Activated CD8-positive, alpha-beta T cell treated with anti-CD3 and anti-CD28 coated beads for 36 hours (primary cell): Measurements from ENCODE around the gene CLDN14. TPM values are rescaled to one million over a fixed set of nuclear protein-coding genes. Genes with fewer than 3 reads are reported as not detected.

Experiments used
- ATAC-seq: fragments of 200-7000 bp; cut with Tn5 transposase; one replicate; pipeline ENCODE4 v1.10.0; 2021; ENCODE audit warnings: mild to moderate bottlenecking, moderate library complexity
- CTCF ChIA-PET: fragments of 350-600 bp; sonication (Branson Sonifier 250); formaldehyde crosslinking; loops from one replicate; lab custom pipeline; 2021; ENCODE audit warnings: antibody characterized with exemption; lab: Charles Lee
- POLR2A ChIA-PET: fragments of 350-600 bp; sonication (Branson Sonifier 250); formaldehyde crosslinking; loops from one replicate; lab custom pipeline; 2021; ENCODE audit warnings: antibody characterized with exemption; lab: Charles Lee
- DNase-seq: peaks from one replicate; pipeline ENCODE4 v3.0.0-alpha.2; 2020
- H3K27ac Mint-ChIP-seq: one replicate; pipeline ENCODE4 v1.8.0; 2021; ENCODE audit warnings: mild to moderate bottlenecking, mixed read lengths
- H3K27me3 Mint-ChIP-seq: one replicate; pipeline ENCODE4 v1.8.0; 2021; ENCODE audit warnings: mixed read lengths
- H3K36me3 Mint-ChIP-seq: one replicate; pipeline ENCODE4 v1.8.0; 2021; ENCODE audit warnings: low read depth, mixed read lengths
- H3K4me1 Mint-ChIP-seq: one replicate; pipeline ENCODE4 v1.8.0; 2021; ENCODE audit warnings: low read depth, mixed read lengths
- H3K4me3 Mint-ChIP-seq: one replicate; pipeline ENCODE4 v1.8.0; 2021; ENCODE audit warnings: mild to moderate bottlenecking, moderate library complexity, mixed read lengths
- H3K9me3 Mint-ChIP-seq: one replicate; pipeline ENCODE4 v1.8.0; 2021; ENCODE audit warnings: mixed read lengths
- intact Hi-C: fragments of 100-400 bp; cut with micrococcal nuclease; formaldehyde crosslinking; loops from one replicate; pipeline ENCODE4 v1.10.0; 2022
- total RNA-seq, 2 experiments: library from RNA; stranded (reverse); gene quantifications; one replicate each; pipeline ENCODE4 v1.2.3, GENCODE V29; 2021
- TF ChIP-seq, protein P1 (sequence below): fragments of 200-600 bp; IDR thresholded peaks from one replicate; pipeline ENCODE4 v1.8.0; 2022; ENCODE audit warnings: antibody characterized with exemption, mild to moderate bottlenecking

CLDN14 gene
- total RNA-seq, 2 experiments from 2014 or later, result not detected

DNA sequence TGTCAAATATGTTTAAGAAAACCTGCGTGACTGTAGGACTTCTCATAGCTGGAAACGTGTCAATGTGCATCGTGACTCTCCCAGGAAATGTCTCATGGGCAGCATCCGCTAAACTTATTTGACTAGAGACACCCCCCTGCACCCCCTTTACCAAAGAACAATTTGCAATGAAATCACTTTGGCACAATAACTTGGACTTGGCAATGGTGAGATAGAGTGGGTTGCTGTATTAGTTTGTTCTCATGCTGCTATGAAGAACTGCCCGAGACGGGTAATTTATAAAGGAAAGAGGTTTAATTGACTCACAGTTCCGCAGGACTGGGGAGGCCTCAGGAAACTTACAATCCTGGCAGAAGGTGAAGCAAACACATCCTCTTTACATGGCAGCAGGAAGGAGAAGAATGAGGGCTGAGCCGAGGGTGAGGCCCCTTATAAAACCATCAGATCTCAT lies 13.8 kb downstream of the CLDN14 start:
- TF ChIP-seq, protein P1, sequence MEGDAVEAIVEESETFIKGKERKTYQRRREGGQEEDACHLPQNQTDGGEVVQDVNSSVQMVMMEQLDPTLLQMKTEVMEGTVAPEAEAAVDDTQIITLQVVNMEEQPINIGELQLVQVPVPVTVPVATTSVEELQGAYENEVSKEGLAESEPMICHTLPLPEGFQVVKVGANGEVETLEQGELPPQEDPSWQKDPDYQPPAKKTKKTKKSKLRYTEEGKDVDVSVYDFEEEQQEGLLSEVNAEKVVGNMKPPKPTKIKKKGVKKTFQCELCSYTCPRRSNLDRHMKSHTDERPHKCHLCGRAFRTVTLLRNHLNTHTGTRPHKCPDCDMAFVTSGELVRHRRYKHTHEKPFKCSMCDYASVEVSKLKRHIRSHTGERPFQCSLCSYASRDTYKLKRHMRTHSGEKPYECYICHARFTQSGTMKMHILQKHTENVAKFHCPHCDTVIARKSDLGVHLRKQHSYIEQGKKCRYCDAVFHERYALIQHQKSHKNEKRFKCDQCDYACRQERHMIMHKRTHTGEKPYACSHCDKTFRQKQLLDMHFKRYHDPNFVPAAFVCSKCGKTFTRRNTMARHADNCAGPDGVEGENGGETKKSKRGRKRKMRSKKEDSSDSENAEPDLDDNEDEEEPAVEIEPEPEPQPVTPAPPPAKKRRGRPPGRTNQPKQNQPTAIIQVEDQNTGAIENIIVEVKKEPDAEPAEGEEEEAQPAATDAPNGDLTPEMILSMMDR, result no peak
- no peaks in the 10 kb centered on the region for H3K36me3 Mint-ChIP-seq
- intact Hi-C loops, result no loop called here
- peaks cover 2% of the 10 kb centered on the region for H3K4me1 Mint-ChIP-seq
- POLR2A ChIA-PET, result no interaction called here
- ATAC-seq (no peak), DNase-seq (no peak)
- CTCF ChIA-PET, result no interaction called here
- H3K4me3 Mint-ChIP-seq, result no peak overlapping the region
- H3K27me3 Mint-ChIP-seq, result peaks cover 1% of the 10 kb centered on the region
- H3K9me3 Mint-ChIP-seq, result no peaks in the 10 kb centered on the region
- H3K27ac Mint-ChIP-seq, result no peak overlapping the region

DNA sequence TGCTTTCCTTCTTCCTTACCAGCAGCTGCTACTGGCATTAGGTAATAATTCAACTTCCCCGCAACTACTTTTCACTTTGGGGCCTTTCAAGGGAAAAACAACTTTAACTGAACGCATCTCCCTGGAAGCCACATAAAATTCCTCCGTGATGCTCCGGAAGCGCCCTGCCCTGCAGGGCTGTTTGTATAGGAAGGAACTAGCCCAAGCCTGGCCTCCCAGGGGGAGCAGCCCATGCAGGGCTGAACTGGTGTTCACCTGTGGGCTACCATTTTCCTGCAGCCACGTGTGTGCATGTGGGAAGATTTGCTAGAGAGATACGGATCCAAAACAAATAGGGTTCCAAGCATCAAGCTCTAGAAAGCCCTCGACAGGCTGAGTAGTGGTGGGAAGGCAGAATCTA lies 14.4 kb downstream of the CLDN14 start:
- DNase-seq (no peak), ATAC-seq (no peak)
- no peak overlapping the region for H3K4me3 Mint-ChIP-seq
- H3K9me3 Mint-ChIP-seq, result no peaks in the 10 kb centered on the region
- CTCF ChIA-PET, result no interaction called here
- intact Hi-C loops, result no loop called here
- no peaks in the 10 kb centered on the region for H3K36me3 Mint-ChIP-seq
- H3K4me1 Mint-ChIP-seq, result no peaks in the 10 kb centered on the region
- TF ChIP-seq, protein P1, result no peak
- no peak overlapping the region for H3K27ac Mint-ChIP-seq
- peaks cover 1% of the 10 kb centered on the region for H3K27me3 Mint-ChIP-seq
- POLR2A ChIA-PET, result no interaction called here

DNA sequence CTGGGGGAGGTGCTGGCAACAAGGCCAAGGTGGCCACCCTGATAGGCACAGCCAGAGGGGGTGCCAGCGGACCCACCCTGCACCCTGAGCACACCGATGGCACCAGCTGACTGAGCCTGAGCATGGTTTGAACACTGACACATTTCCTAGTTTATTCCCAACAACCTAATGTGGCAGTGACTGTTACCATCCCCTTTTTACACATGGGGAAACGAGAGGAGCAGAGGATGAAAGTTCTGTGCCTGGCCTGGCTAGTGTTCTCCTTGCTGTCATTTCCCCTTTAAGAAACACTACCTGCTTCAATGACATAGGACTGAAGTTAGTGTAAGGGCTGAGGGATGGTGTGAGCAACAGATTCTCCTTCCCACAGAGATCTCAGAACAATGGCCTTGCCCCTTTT lies 15.3 kb downstream of the CLDN14 start:
- no peaks in the 10 kb centered on the region for H3K4me1 Mint-ChIP-seq
- ChIA-PET CTCF (no interaction called here), POLR2A (no interaction called here)
- intact Hi-C loops, result no loop called here
- peaks cover under 1% of the 10 kb centered on the region for H3K27me3 Mint-ChIP-seq
- no peak overlapping the region for H3K27ac Mint-ChIP-seq
- no peak for DNase-seq
- H3K9me3 Mint-ChIP-seq, result no peaks in the 10 kb centered on the region
- TF ChIP-seq, protein P1, result no peak
- H3K36me3 Mint-ChIP-seq, result no peaks in the 10 kb centered on the region
- ATAC-seq, result no peak
- H3K4me3 Mint-ChIP-seq, result no peak overlapping the region

DNA sequence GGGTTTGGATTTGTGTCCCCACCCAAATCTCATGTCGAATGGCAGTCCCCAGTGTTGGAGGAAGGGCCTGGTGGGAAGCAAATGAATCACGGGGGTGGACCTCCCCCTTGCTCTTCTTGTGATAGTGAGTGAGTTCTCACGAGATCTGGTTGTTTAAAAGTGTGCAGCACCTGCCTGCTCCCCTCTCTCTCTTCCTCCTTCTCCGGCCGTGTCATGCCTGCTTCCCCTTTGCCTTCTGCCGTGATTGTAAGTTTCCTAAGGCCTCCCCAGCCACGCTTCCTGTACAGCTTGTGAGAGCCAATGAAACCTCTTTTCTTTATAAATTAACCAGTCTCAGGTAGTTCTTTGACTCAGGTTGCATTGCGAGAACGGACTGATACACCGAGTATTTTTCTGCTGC lies 15.9 kb downstream of the CLDN14 start:
- DNase-seq, result no peak
- H3K27ac Mint-ChIP-seq, result no peak overlapping the region
- ATAC-seq, result no peak
- intact Hi-C loops, result no loop called here
- CTCF ChIA-PET, result no interaction called here
- H3K27me3 Mint-ChIP-seq, result no peaks in the 10 kb centered on the region
- H3K4me3 Mint-ChIP-seq, result no peak overlapping the region
- POLR2A ChIA-PET, result no interaction called here
- no peaks in the 10 kb centered on the region for H3K36me3 Mint-ChIP-seq
- no peaks in the 10 kb centered on the region for H3K9me3 Mint-ChIP-seq
- TF ChIP-seq, protein P1, result no peak
- H3K4me1 Mint-ChIP-seq, result no peaks in the 10 kb centered on the region

DNA sequence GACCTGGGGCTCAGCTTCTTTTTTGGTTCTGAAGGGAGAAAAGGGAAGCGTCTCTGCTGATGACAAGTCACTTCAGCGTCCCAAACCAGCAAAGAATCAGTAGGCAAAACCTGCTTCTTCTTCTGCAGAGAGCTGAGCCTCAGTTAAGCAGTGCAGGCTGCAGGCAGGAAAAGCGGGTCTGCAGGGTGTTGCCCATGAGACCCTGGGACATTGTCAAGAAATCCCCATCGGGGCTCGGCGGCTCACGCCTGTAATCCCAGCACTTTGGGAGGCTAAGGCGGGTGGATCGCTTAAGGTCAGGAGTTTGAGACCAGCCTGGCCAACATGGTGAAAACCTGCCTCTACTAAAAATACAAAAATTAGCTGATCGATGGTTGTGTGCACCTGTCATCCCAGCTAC lies 16.7 kb downstream of the CLDN14 start:
- ChIA-PET POLR2A (no interaction called here), CTCF (no interaction called here)
- no peak overlapping the region for H3K27ac Mint-ChIP-seq

More for the DNA sequence above, 16.7 kb downstream of the CLDN14 start:
- no peak for DNase-seq
- Mint-ChIP-seq H3K4me3 (no peak overlapping the region), H3K27me3 (no peaks in the 10 kb centered on the region), H3K9me3 (no peaks in the 10 kb centered on the region), H3K36me3 (no peaks in the 10 kb centered on the region), H3K4me1 (no peaks in the 10 kb centered on the region)
- ATAC-seq, result no peak
- intact Hi-C loops, result no loop called here
- TF ChIP-seq, protein P1, result no peak
